Heart left ventricle (tissue), 16 donors: ENCODE measurements around the gene GALP. TPM values are rescaled to one million over a fixed set of nuclear protein-coding genes. Genes with fewer than 3 reads are reported as not detected.

Experiments
- ATAC-seq, 4 donors: fragments of 200-7000 bp; cut with Tn5 transposase; one replicate each; pipeline ENCODE4 v1.9.1; 2020 to 2022; ENCODE audit warnings: moderate library complexity in 4 of 4, mild to moderate bottlenecking in 3 of 4, moderate number of reproducible peaks in 1 of 4
- DNase-seq, 5 donors: peaks; one replicate each; pipeline ENCODE4 v3.0.0-alpha.2; 2020
- H3K27ac ChIP-seq, 12 donors: fragments of 200-600 bp; sonication (generic) in 4 of 12; one replicate each; pipeline versions ENCODE4 v1.5.0 to v1.8.0; 2016 to 2022; ENCODE audit warnings: mild to moderate bottlenecking in 2 of 12
- H3K27me3 ChIP-seq, 9 donors: fragments of 200-600 bp; sonication (generic) in 2 of 9; one replicate each; pipeline versions ENCODE4 v1.5.1 to v1.8.0; 2016 to 2022; ENCODE audit warnings: mild to moderate bottlenecking in 3 of 9
- H3K36me3 ChIP-seq, 9 donors: fragments of 200-600 bp; sonication (generic) in 2 of 9; one replicate each; pipeline versions ENCODE4 v1.5.0 to v1.8.0; 2018 to 2022; ENCODE audit warnings: mild to moderate bottlenecking in 2 of 9
- H3K4me1 ChIP-seq, 12 donors: fragments of 200-600 bp; sonication (generic) in 4 of 12; one replicate each; pipeline versions ENCODE4 v1.5.0 to v1.8.0; 2016 to 2022; ENCODE audit warnings: mild to moderate bottlenecking in 3 of 12
- H3K4me3 ChIP-seq, 12 donors: fragments of 200-600 bp; sonication (generic) in 4 of 12; one replicate each; pipeline versions ENCODE4 v1.5.0 to v1.8.0; 2017 to 2022; ENCODE audit warnings: mild to moderate bottlenecking in 9 of 12, moderate library complexity in 4 of 12
- H3K9me3 ChIP-seq, 12 donors: fragments of 200-600 bp; sonication (generic) in 4 of 12; one replicate each; pipeline versions ENCODE4 v1.5.0 to v1.8.0; 2016 to 2022; ENCODE audit warnings: mild to moderate bottlenecking in 1 of 12
- CTCF ChIP-seq, 12 donors: fragments of 200-600 bp; sonication (generic) in 4 of 12; IDR thresholded peaks; one replicate each; pipeline versions ENCODE4 v1.5.0 to v1.8.0; 2018 to 2022; ENCODE audit warnings: antibody characterized with exemption in 12 of 12, mild to moderate bottlenecking in 5 of 12
- POLR2A ChIP-seq, 2 donors: fragments of 450-650 bp; IDR thresholded peaks; one replicate each; pipeline ENCODE4 v1.6.1; 2017; ENCODE audit warnings: antibody characterized with exemption in 2 of 2, mild to moderate bottlenecking in 2 of 2, moderate library complexity in 2 of 2
- WGBS, 4 donors: extraction: QIAGEN DNeasy Blood & Tissue Kit in 2 of 4; methylation state at CpG; one replicate each; pipeline versions ENCODE4 v1.1.5 to v1.1.7; 2013 to 2018; 5-methylcytosine and 5-hydroxymethylcytosine counted together
- intact Hi-C, 10 donors: fragments of 100-400 bp; cut with DNase I; formaldehyde crosslinking; loops; one replicate each; pipeline versions ENCODE4 v1.11.1 to v1.14.2; 2022
- polyA plus RNA-seq, 2 donors: library from polyadenylated mRNA; stranded (reverse); fragments of 200-250 nt; gene quantifications; one replicate each; pipeline ENCODE4 v1.2.3, GENCODE V29; 2013
- total RNA-seq, 9 donors: library from RNA; depleted of rRNA in 2 of 9; stranded (reverse); fragments of >200 nt in 2 of 9; fragmentation: NEBNext Ultra II Directional in 3 of 9; extraction: Animal tissue kit (Norgen Biotek cat#: 25700) in 3 of 9; gene quantifications; one replicate each; pipeline versions ENCODE4 v1.1.0 to v1.2.4, GENCODE V29; 2016 to 2023
- donor health status: ischemic (EF 13 %, LVEDD 7.1; RV severe dilation, severe dysfunction).
- donor health status: healthy with polysubstance abuse.
- donor health status: DM: no; HTN: yes; CAD: no.
- donor health status: DM: no; HTN: no; CAD: no.
- donor health status: ischemic (EF 25% LVEDD 6.9; RV normal size, moderate dysfunction).
- donor health status: ischemic (EF 25% LVEDD 5.7; RV mildly dilated, moderate dysfunction).
- donor health status: healthy.
- donor health status: DM: yes; HTN: yes; CAD: no.
- donor health status: ischemic (EF 35%, LVEDD 5.7; RV mildly dilated, moderate dysfunction).
- donor health status: nonischemic (EF 11% LVEDD 7.7; RV severe dilation, severe dysfunction).
- donor health status: DM: yes; HTN: yes; CAD: no.
- donor health status: PGD.
- donor health status: ischemic (EF 29% LVEDD 5.4; RV normal size, mild dysfunction).
- donor health status: nonischemic (EF 23%, LVEDD 6.1; RV moderate dilation, normal function).

Gene GALP
- total and polyA plus RNA-seq, 11 donors, result not detected

GRCh38 chr19:56141417-56141993, 34.3 kb upstream of the GALP start:
- no peaks in the 10 kb centered on the region for H3K27me3 ChIP-seq
- H3K4me1 ChIP-seq, result peaks cover 0 to 30% (median 12%) of the 10 kb centered on the region in 12 donors
- ATAC-seq, result no peak
- no peaks in the 10 kb centered on the region for H3K9me3 ChIP-seq
- peak overlapping the region; percentile 67 to 95 (median 86) for H3K27ac ChIP-seq
- peaks cover 0 to 4% (median 0%) of the 10 kb centered on the region in 9 donors for H3K36me3 ChIP-seq
- TF ChIP-seq POLR2A (IDR thresholded peaks at IDR 0.05) (no peak), CTCF (IDR thresholded peaks at IDR 0.05) (no peak)
- peak in 1 of 5 donors; percentile 25 for DNase-seq
- 1 to 4% (median 2%) methylated on average over 24 to 26 of the region's 26 CpGs for WGBS, 4 donors
- peak overlapping the region; percentile 31 to 87 (median 68) for H3K4me3 ChIP-seq
- intact Hi-C loops, result loop anchor here in 3 of 10 donors (2.0 to 5.0 kb wide), 2 partner anchors 21 to 34 kb away; partner anchors contain the start of gene ZNF787 (in 2 of the 3)

- H3K27me3 ChIP-seq, result no peaks in the 10 kb centered on the region
- peaks cover 0 to 30% (median 12%) of the 10 kb centered on the region in 12 donors for H3K4me1 ChIP-seq
- H3K4me3 ChIP-seq, result peak overlapping the region in 11 of 12 donors; percentile 44 to 87 (median 69)
- H3K27ac ChIP-seq, result peak overlapping the region in 11 of 12 donors; percentile 43 to 95 (median 79)
- peaks cover 0 to 11% (median 4%) of the 10 kb centered on the region in 9 donors for H3K36me3 ChIP-seq
- intact Hi-C loops, result loop anchor here in 1 of 10 donors (5.0 kb wide), 1 partner anchor 35 kb away; no protein-coding TSS in a partner anchor
- ATAC-seq, result no peak
- H3K9me3 ChIP-seq, result no peaks in the 10 kb centered on the region
- TF ChIP-seq POLR2A (IDR thresholded peaks at IDR 0.05), result no peak
- no peak for TF ChIP-seq CTCF (IDR thresholded peaks at IDR 0.05)
- WGBS, 4 donors, result 62 to 73% (median 63%) methylated on average over 17 of the region's 17 CpGs
- no peak for DNase-seq
Observed at GRCh38 chr19:56142087-56142787, 33.6 kb upstream of the GALP start.

GRCh38 chr19:56142897-56143434, 32.8 kb upstream of the GALP start:
- TF ChIP-seq CTCF (IDR thresholded peaks at IDR 0.05), result no peak
- no peak for TF ChIP-seq POLR2A (IDR thresholded peaks at IDR 0.05)
- H3K4me1 ChIP-seq, result peaks cover 0 to 30% (median 12%) of the 10 kb centered on the region in 12 donors
- H3K36me3 ChIP-seq, result peaks cover 0 to 17% (median 10%) of the 10 kb centered on the region in 9 donors
- ATAC-seq (no peak), DNase-seq (no peak)
- H3K9me3 ChIP-seq, result no peaks in the 10 kb centered on the region
- H3K27me3 ChIP-seq, result no peaks in the 10 kb centered on the region
- no peak overlapping the region for H3K27ac ChIP-seq
- intact Hi-C loops, result loop anchor here in 1 of 10 donors (5.0 kb wide), 1 partner anchor 36 kb away; no protein-coding TSS in a partner anchor
- H3K4me3 ChIP-seq, result no peak overlapping the region
- WGBS, 4 donors, result 80 to 88% (median 85%) methylated on average over 3 to 4 of the region's 4 CpGs

GRCh38 chr19:56144376-56144775, 31.4 kb upstream of the GALP start:
- Histone ChIP-seq H3K9me3 (no peaks in the 10 kb centered on the region), H3K4me1 (peaks cover 0 to 30% (median 12%) of the 10 kb centered on the region in 12 donors), H3K4me3 (no peak overlapping the region), H3K27ac (peak overlapping the region in 4 of 12 donors; percentile 4 to 30 (median 15)), H3K36me3 (peaks cover 0 to 26% (median 16%) of the 10 kb centered on the region in 9 donors), H3K27me3 (no peaks in the 10 kb centered on the region)
- no peak for DNase-seq
- intact Hi-C loops, result loop anchor here in 1 of 10 donors (5.0 kb wide), 1 partner anchor 37 kb away; no protein-coding TSS in a partner anchor
- TF ChIP-seq POLR2A (IDR thresholded peaks at IDR 0.05), result no peak
- no peak for TF ChIP-seq CTCF (IDR thresholded peaks at IDR 0.05)
- ATAC-seq, result no peak
- 58 to 74% (median 65%) methylated on average over 6 of the region's 6 CpGs for WGBS, 4 donors
